Stimulated activated CD8-positive, alpha-beta memory T cell treated with anti-CD3 and anti-CD28 coated beads, Interleukin-12 subunit alpha, Interleukin-12 subunit beta, amount 100 ng/mL, for 1 hour (primary cell): ENCODE measurements around the gene ASB6.
A peak's percentile ranks its signal among the peaks of the same experiment; 100 is the strongest.

Source experiments
- DNase-seq: peaks from one replicate; pipeline ENCODE4 v3.0.0-alpha.2; 2020; ENCODE audit warnings: low read depth

Gene ASB6

GRCh38 chr9:129626079-129626624 lies 15.8 kb downstream of the ASB6 start, which contains the start of gene NTMT1:
Gene NTMT1 (plus strand): TSS chr9:129626163. CDS start chr9:129632704, 6,541 bp downstream.
- peak; percentile 88 for DNase-seq

- DNase-seq, result no peak
These were observed 17.0 kb downstream of the ASB6 start for GRCh38 chr9:129624947-129625346.

GRCh38 chr9:129624168-129624759 lies 17.7 kb downstream of the ASB6 start:
- peak; percentile 54 for DNase-seq

- no peak for DNase-seq
These were observed 18.6 kb downstream of the ASB6 start for GRCh38 chr9:129623331-129623730.

- DNase-seq, result no peak
These were observed 21.2 kb downstream of the ASB6 start, which contains the start of gene C9orf50 for GRCh38 chr9:129620669-129621295. Gene C9orf50 (minus strand): TSS chr9:129621101. CDS start chr9:129620574, 527 bp downstream.

GRCh38 chr9:129619787-129620668 lies 21.9 kb downstream of the ASB6 start:
- no peak for DNase-seq

- DNase-seq, result no peak
These were observed 24.8 kb downstream of the ASB6 start for GRCh38 chr9:129617167-129617566.

GRCh38 chr9:129615407-129616285 lies 26.3 kb downstream of the ASB6 start:
- no peak for DNase-seq

GRCh38 chr9:129614932-129615331 lies 27.0 kb downstream of the ASB6 start:
- DNase-seq, result no peak

GRCh38 chr9:129613520-129614175 lies 28.3 kb downstream of the ASB6 start:
- DNase-seq, result no peak

- no peak for DNase-seq
These were observed 29.0 kb downstream of the ASB6 start for GRCh38 chr9:129612815-129613519.

GRCh38 chr9:129612123-129612522 lies 29.8 kb downstream of the ASB6 start:
- no peak for DNase-seq

GRCh38 chr9:129611307-129611800 lies 30.6 kb downstream of the ASB6 start:
- no peak for DNase-seq

GRCh38 chr9:129610473-129611306 lies 31.3 kb downstream of the ASB6 start:
- peak; percentile 65 for DNase-seq

- no peak for DNase-seq
These were observed 31.8 kb downstream of the ASB6 start for GRCh38 chr9:129610213-129610472.

- peak; percentile 32 for DNase-seq
These were observed 32.3 kb downstream of the ASB6 start for GRCh38 chr9:129609486-129610212.

GRCh38 chr9:129608561-129609481 lies 33.1 kb downstream of the ASB6 start:
- DNase-seq, result no peak

- DNase-seq, result no peak
These were observed 34.9 kb downstream of the ASB6 start for GRCh38 chr9:129607027-129607387.
